HFF-Myc (cell line): ENCODE results near the gene MRPS2.

Experiments used
- DNase-seq: peaks from one replicate; pipeline ENCODE4 v3.0.0-alpha.2; 2011; ENCODE audit warnings: low read depth; ENCODE audit errors: extremely low read depth
- H3K4me3 ChIP-seq: replicated peaks from 2 replicates; pipeline ENCODE4 v1.5.1; 2011; ENCODE audit warnings: low read depth, mild to moderate bottlenecking, control low read depth, low read length
- CTCF ChIP-seq: IDR thresholded peaks from 2 replicates; pipeline ENCODE4 v1.5.1; 2012; ENCODE audit warnings: mild to moderate bottlenecking, low read depth, low read length, control low read depth; ENCODE audit errors: missing control alignments

MRPS2 gene

GRCh38 chr9:135461936-135462335 lies 38.5 kb upstream of the MRPS2 start:
- TF ChIP-seq CTCF = no peak

GRCh38 chr9:135463140-135463539 lies 37.3 kb upstream of the MRPS2 start:
- peak; percentile 11 for DNase-seq
- TF ChIP-seq CTCF = no peak
- no peak overlapping the region for H3K4me3 ChIP-seq

More at GRCh38 chr9:135461936-135462335, 38.5 kb upstream of the MRPS2 start:
- DNase-seq = no peak
- no peak overlapping the region for H3K4me3 ChIP-seq

GRCh38 chr9:135464181-135464580 lies 36.3 kb upstream of the MRPS2 start:
- no peak for TF ChIP-seq CTCF
- H3K4me3 ChIP-seq = no peak overlapping the region
- DNase-seq = no peak

- peak overlapping the region; percentile 19 for H3K4me3 ChIP-seq
- peak; percentile 16 for DNase-seq
- TF ChIP-seq CTCF = no peak
Observed at GRCh38 chr9:135468854-135469521, 31.5 kb upstream of the MRPS2 start.

GRCh38 chr9:135471791-135472640 lies 28.5 kb upstream of the MRPS2 start:
- no peak for TF ChIP-seq CTCF
- no peak for DNase-seq
- H3K4me3 ChIP-seq = no peak overlapping the region

- no peak for DNase-seq
- no peak for TF ChIP-seq CTCF
- no peak overlapping the region for H3K4me3 ChIP-seq
Observed at GRCh38 chr9:135473972-135474543, 26.4 kb upstream of the MRPS2 start.
